ENCODE data around the gene ZFP28.

Gene ZFP28

GRCh38 chr19:56538761-56539263 lies at the start of gene ZFP28:
TSS of gene ZFP28 (plus strand) at chr19:56538948. CDS start at chr19:56539019, 71 bp downstream.
- peak; percentile 94 for DNase-seq

- no peak for DNase-seq
Measured at GRCh38 chr19:56491399-56491798, 47.3 kb upstream of the ZFP28 start.

GRCh38 chr19:56504581-56504980 lies 34.2 kb upstream of the ZFP28 start:
- DNase-seq, result no peak

- peak; percentile 99 for DNase-seq
Measured at GRCh38 chr19:56507446-56508289, 31.1 kb upstream of the ZFP28 start, which contains the start of gene ZNF471. TSS of gene ZNF471 (plus strand) at chr19:56507855. CDS start at chr19:56511572, 3,717 bp downstream.

GRCh38 chr19:56508290-56508778 lies 30.4 kb upstream of the ZFP28 start:
- no peak for DNase-seq

- DNase-seq, result no peak
Measured at GRCh38 chr19:56525214-56525860, 13.4 kb upstream of the ZFP28 start.

- DNase-seq, result no peak
Measured at GRCh38 chr19:56537442-56537841, 1.3 kb upstream of the ZFP28 start.

GRCh38 chr19:56538254-56538760 lies 441 bp upstream of the ZFP28 start:
- DNase-seq, result peak; percentile 98

- DNase-seq, result no peak
Measured at GRCh38 chr19:56543776-56544175, 5.0 kb downstream of the ZFP28 start.

GRCh38 chr19:56547535-56547934 lies 8.8 kb downstream of the ZFP28 start:
- DNase-seq, result no peak

GRCh38 chr19:56554272-56554869 lies 15.6 kb downstream of the ZFP28 start:
- no peak for DNase-seq

- no peak for DNase-seq
Measured at GRCh38 chr19:56562766-56563165, 24.0 kb downstream of the ZFP28 start.

- DNase-seq, result peak; percentile 80
Measured at GRCh38 chr19:56566904-56567273, 28.1 kb downstream of the ZFP28 start.

- DNase-seq, result peak; percentile 97
Measured at GRCh38 chr19:56567274-56568120, 28.7 kb downstream of the ZFP28 start, which contains the start of gene ZNF470. TSS of gene ZNF470 (plus strand) at chr19:56567468. CDS start at chr19:56570312, 2,844 bp downstream.

GRCh38 chr19:56572589-56572988 lies 33.8 kb downstream of the ZFP28 start:
- DNase-seq, result no peak

- DNase-seq, result no peak
Measured at GRCh38 chr19:56573914-56574313, 35.2 kb downstream of the ZFP28 start.

GRCh38 chr19:56577719-56578602 lies 39.2 kb downstream of the ZFP28 start:
- no peak for DNase-seq

GRCh38 chr19:56594446-56594782 lies 55.7 kb downstream of the ZFP28 start:
- no peak for DNase-seq

- DNase-seq, result peak; percentile 96
Measured at GRCh38 chr19:56594783-56595547, 56.2 kb downstream of the ZFP28 start, which contains the start of gene ZNF71. TSS of gene ZNF71 (plus strand) at chr19:56595302. CDS start at chr19:56601559, 6,257 bp downstream.

- no peak for DNase-seq
Measured at GRCh38 chr19:56595548-56595899, 56.8 kb downstream of the ZFP28 start.

Data from OCI-M1 (cell line).